GM20431 (cell line): ENCODE measurements around the gene MISFA.
"Not testable (repeated sequence)": the region's sequence is repeated elsewhere in the genome, so short reads cannot be mapped to it uniquely, and the experiment has no call there.

Experiments
- in situ Hi-C: fragments of 300-500 bp; cut with MseI, MboI; formaldehyde crosslinking; loops from one replicate; pipeline ENCODE4 v1.15.0; 2020; ENCODE audit warnings: low sequenced_read_pairs; ENCODE audit not compliant: unreplicated experiment

MISFA gene

GRCh38 chr11:18615628-18616392 lies 16.2 kb downstream of the MISFA start:
- in situ Hi-C loops, result no loop called here

GRCh38 chr11:18617688-18618341 lies 18.2 kb downstream of the MISFA start:
- in situ Hi-C loops, result no loop called here

GRCh38 chr11:18618342-18619025 lies 18.9 kb downstream of the MISFA start:
- in situ Hi-C loops, result no loop called here

- in situ Hi-C loops, result no loop called here
Observed at GRCh38 chr11:18623707-18624106, 24.1 kb downstream of the MISFA start.

- in situ Hi-C loops, result no loop called here
Observed at GRCh38 chr11:18624161-18624560, 24.6 kb downstream of the MISFA start.

- in situ Hi-C loops, result no loop called here
Observed at GRCh38 chr11:18632841-18633240, 33.3 kb downstream of the MISFA start.

- in situ Hi-C loops, result no loop called here
Observed at GRCh38 chr11:18633256-18634139, 33.9 kb downstream of the MISFA start.

- in situ Hi-C loops, result no loop called here
Observed at GRCh38 chr11:18634140-18635032, 34.8 kb downstream of the MISFA start, which contains the start of gene SPTY2D1. SPTY2D1 (minus strand) TSS chr11:18634342; CDS start chr11:18634257, 85 bp downstream.

- in situ Hi-C loops, result no loop called here
Observed at GRCh38 chr11:18641677-18642076, 42.1 kb downstream of the MISFA start.

- in situ Hi-C loops, result not testable (repeated sequence)
Observed at GRCh38 chr11:18643034-18643433, 43.4 kb downstream of the MISFA start.

- in situ Hi-C loops, result loop anchor here (10.0 kb wide), 1 partner anchor 106 kb away; no protein-coding TSS in a partner anchor
Observed at GRCh38 chr11:18650353-18650752, 50.8 kb downstream of the MISFA start.

GRCh38 chr11:18650859-18651557 lies 51.4 kb downstream of the MISFA start:
- in situ Hi-C loops, result loop anchor here (10.0 kb wide), 1 partner anchor 106 kb away; no protein-coding TSS in a partner anchor
